Muscle layer of colon (tissue), 2 donors: ENCODE results near the gene IPMK.

Experiments used
- H3K27ac ChIP-seq: one replicate; pipeline ENCODE4 v1.7.0; 2013; ENCODE audit warnings: low read depth, mild to moderate bottlenecking, low read length, moderate library complexity
- H3K27me3 ChIP-seq, 2 donors: one replicate each; pipeline ENCODE4 v1.7.0; 2013; ENCODE audit warnings: low read length in 2 of 2, mild to moderate bottlenecking in 2 of 2; ENCODE audit not compliant: insufficient read depth in 2 of 2, control insufficient read depth in 1 of 2
- H3K36me3 ChIP-seq: one replicate; pipeline ENCODE4 v1.7.0; 2013; ENCODE audit warnings: mild to moderate bottlenecking, low read length; ENCODE audit not compliant: insufficient read depth
- H3K4me1 ChIP-seq: one replicate; pipeline ENCODE4 v1.7.0; 2013; ENCODE audit warnings: mild to moderate bottlenecking, low read length; ENCODE audit not compliant: insufficient read depth
- H3K4me3 ChIP-seq, 2 donors: one replicate each; pipeline ENCODE4 v1.7.0; 2013; ENCODE audit warnings: low read length in 2 of 2, low read depth in 1 of 2, mild to moderate bottlenecking in 1 of 2, moderate library complexity in 1 of 2
- H3K9ac ChIP-seq: one replicate; pipeline ENCODE4 v1.7.0; 2013; ENCODE audit warnings: low read length
- H3K9me3 ChIP-seq: one replicate; pipeline ENCODE4 v1.7.0; 2013; ENCODE audit warnings: mild to moderate bottlenecking, low read length
- donor health status: abdominal sarcoma.
- donor health status: Adenocarcinoma of cecum.

The IPMK gene

GRCh38 chr10:58282615-58283014 lies 14.9 kb upstream of the IPMK start:
- Histone ChIP-seq H3K27ac (no peak overlapping the region), H3K36me3 (no peaks in the 10 kb centered on the region), H3K27me3 (no peaks in the 10 kb centered on the region)

GRCh38 chr10:58281092-58281752 lies 13.5 kb upstream of the IPMK start:
- H3K4me1 ChIP-seq, result no peaks in the 10 kb centered on the region
- H3K27ac ChIP-seq, result no peak overlapping the region
- no peak overlapping the region for H3K4me3 ChIP-seq
- no peaks in the 10 kb centered on the region for H3K9me3 ChIP-seq
- no peak overlapping the region for H3K9ac ChIP-seq
- no peaks in the 10 kb centered on the region for H3K27me3 ChIP-seq
- H3K36me3 ChIP-seq, result no peaks in the 10 kb centered on the region

More at GRCh38 chr10:58282615-58283014, 14.9 kb upstream of the IPMK start:
- Histone ChIP-seq H3K9ac (no peak overlapping the region), H3K9me3 (no peaks in the 10 kb centered on the region), H3K4me3 (no peak overlapping the region), H3K4me1 (no peaks in the 10 kb centered on the region)

GRCh38 chr10:58280477-58280876 lies 12.8 kb upstream of the IPMK start:
- Histone ChIP-seq H3K4me1 (no peaks in the 10 kb centered on the region), H3K27me3 (no peaks in the 10 kb centered on the region), H3K27ac (no peak overlapping the region), H3K4me3 (no peak overlapping the region), H3K36me3 (no peaks in the 10 kb centered on the region), H3K9me3 (no peaks in the 10 kb centered on the region), H3K9ac (no peak overlapping the region)

GRCh38 chr10:58278962-58279307 lies 11.2 kb upstream of the IPMK start:
- Histone ChIP-seq H3K36me3 (no peaks in the 10 kb centered on the region), H3K9me3 (no peaks in the 10 kb centered on the region), H3K4me3 (no peak overlapping the region), H3K27ac (no peak overlapping the region), H3K27me3 (no peaks in the 10 kb centered on the region), H3K4me1 (no peaks in the 10 kb centered on the region), H3K9ac (no peak overlapping the region)

- H3K4me3 ChIP-seq, result no peak overlapping the region
- no peaks in the 10 kb centered on the region for H3K27me3 ChIP-seq
- H3K4me1 ChIP-seq, result no peaks in the 10 kb centered on the region
- H3K27ac ChIP-seq, result no peak overlapping the region
- H3K9ac ChIP-seq, result no peak overlapping the region
- H3K36me3 ChIP-seq, result no peaks in the 10 kb centered on the region
- H3K9me3 ChIP-seq, result no peaks in the 10 kb centered on the region
These were observed 10.7 kb upstream of the IPMK start for GRCh38 chr10:58278274-58278961.

- Histone ChIP-seq H3K4me3 (no peak overlapping the region), H3K27me3 (no peaks in the 10 kb centered on the region), H3K27ac (no peak overlapping the region), H3K9ac (no peak overlapping the region), H3K4me1 (no peaks in the 10 kb centered on the region), H3K36me3 (no peaks in the 10 kb centered on the region), H3K9me3 (no peaks in the 10 kb centered on the region)
These were observed 8.2 kb upstream of the IPMK start for GRCh38 chr10:58275908-58276307.

GRCh38 chr10:58275261-58275660 lies 7.6 kb upstream of the IPMK start:
- no peak overlapping the region for H3K9ac ChIP-seq
- H3K36me3 ChIP-seq, result no peaks in the 10 kb centered on the region
- H3K4me3 ChIP-seq, result no peak overlapping the region
- H3K9me3 ChIP-seq, result no peaks in the 10 kb centered on the region
- no peaks in the 10 kb centered on the region for H3K27me3 ChIP-seq
- H3K4me1 ChIP-seq, result peaks cover 4% of the 10 kb centered on the region
- no peak overlapping the region for H3K27ac ChIP-seq

- Histone ChIP-seq H3K27me3 (no peaks in the 10 kb centered on the region), H3K36me3 (no peaks in the 10 kb centered on the region), H3K9me3 (no peaks in the 10 kb centered on the region), H3K27ac (peak overlapping the region; percentile 95), H3K9ac (peak overlapping the region; percentile 69), H3K4me3 (peak overlapping the region; percentile 75 to 88), H3K4me1 (peaks cover 15% of the 10 kb centered on the region)
These were observed 2.1 kb upstream of the IPMK start for GRCh38 chr10:58269782-58270290.

GRCh38 chr10:58268946-58269781 lies 1.5 kb upstream of the IPMK start, which contains the start of gene CISD1:
Gene CISD1 (plus strand): TSS chr10:58269162. CDS start chr10:58269274, 112 bp downstream.
- H3K4me3 ChIP-seq, result peak within 1 kb of the TSS; percentile 75 to 88
- no peaks in the 10 kb centered on the region for H3K36me3 ChIP-seq
- H3K27me3 ChIP-seq, result no peaks in the 10 kb centered on the region
- H3K4me1 ChIP-seq, result peaks cover 15% of the 10 kb centered on the region
- no peaks in the 10 kb centered on the region for H3K9me3 ChIP-seq
- peak within 1 kb of the TSS; percentile 69 for H3K9ac ChIP-seq
- peak within 1 kb of the TSS; percentile 95 for H3K27ac ChIP-seq

GRCh38 chr10:58268454-58268945 lies 806 bp upstream of the IPMK start:
- Histone ChIP-seq H3K4me3 (peak overlapping the region; percentile 67 to 88), H3K27ac (peak overlapping the region; percentile 95), H3K9ac (peak overlapping the region; percentile 49), H3K36me3 (no peaks in the 10 kb centered on the region), H3K27me3 (no peaks in the 10 kb centered on the region), H3K9me3 (no peaks in the 10 kb centered on the region), H3K4me1 (peaks cover 15% of the 10 kb centered on the region)
